Mesenchymal stem cell (in vitro differentiated cells and primary cell): ENCODE results near the gene SLC1A7.

Source experiments
- DNase-seq: peaks from one replicate; pipeline ENCODE4 v3.0.0-alpha.2; 2013
- H2AFZ ChIP-seq: one replicate; pipeline ENCODE4 v1.6.1; 2013; ENCODE audit warnings: low read depth, mild to moderate bottlenecking, control low read depth, inconsistent platforms, low read length, moderate library complexity
- H2AK5ac ChIP-seq: 2 replicates; pipeline ENCODE4 v1.6.1; 2013; ENCODE audit warnings: low read length, moderate library complexity, mild to moderate bottlenecking, inconsistent platforms; ENCODE audit not compliant: severe bottlenecking
- H2BK120ac ChIP-seq: one replicate; pipeline ENCODE4 v1.6.1; 2013; ENCODE audit warnings: low read depth, mild to moderate bottlenecking, inconsistent platforms, low read length, moderate library complexity
- H2BK12ac ChIP-seq, 2 experiments: one replicate each; pipeline ENCODE4 v1.6.1; 2013; ENCODE audit warnings: inconsistent platforms in 2 of 2, low read length in 2 of 2, mild to moderate bottlenecking in 2 of 2, moderate library complexity in 2 of 2, control low read depth in 1 of 2
- H2BK15ac ChIP-seq: one replicate; pipeline ENCODE4 v1.6.1; 2013; ENCODE audit warnings: mild to moderate bottlenecking, low read depth, inconsistent platforms; ENCODE audit not compliant: poor library complexity, severe bottlenecking
- H2BK5ac ChIP-seq: 2 replicates; pipeline ENCODE4 v1.6.1; 2013; ENCODE audit warnings: low read depth, mild to moderate bottlenecking, low read length, control low read depth, inconsistent platforms; ENCODE audit not compliant: poor library complexity, severe bottlenecking
- H3K14ac ChIP-seq, 2 experiments: one replicate each; pipeline ENCODE4 v1.6.1; 2013; ENCODE audit warnings: inconsistent platforms in 2 of 2, low read length in 2 of 2, control low read depth in 1 of 2, mild to moderate bottlenecking in 1 of 2, moderate library complexity in 1 of 2
- H3K18ac ChIP-seq, 2 experiments: one replicate each; pipeline ENCODE4 v1.6.1; 2013; ENCODE audit warnings: inconsistent platforms in 2 of 2, low read length in 2 of 2, control low read depth in 1 of 2, low read depth in 1 of 2, mild to moderate bottlenecking in 1 of 2
- H3K23ac ChIP-seq, 2 experiments: one replicate each; pipeline ENCODE4 v1.6.1; 2013; ENCODE audit warnings: inconsistent platforms in 2 of 2, low read length in 2 of 2, mild to moderate bottlenecking in 2 of 2, moderate library complexity in 2 of 2, control low read depth in 1 of 2
- H3K27ac ChIP-seq: 2 replicates; pipeline ENCODE4 v1.5.1; 2013; ENCODE audit warnings: mild to moderate bottlenecking, moderate library complexity, low read length, control low read depth, inconsistent platforms; ENCODE audit not compliant: poor library complexity, severe bottlenecking
- H3K27me3 ChIP-seq, 2 experiments: 2 replicates each; pipeline versions ENCODE4 v1.6.1 to v1.7.0; 2013; ENCODE audit warnings: low read length in 2 of 2, mild to moderate bottlenecking in 2 of 2, moderate library complexity in 2 of 2, control low read depth in 1 of 2, inconsistent platforms in 1 of 2; ENCODE audit not compliant: control insufficient read depth in 1 of 2, insufficient read depth in 1 of 2
- H3K36me3 ChIP-seq, 2 experiments: 2 replicates each; pipeline versions ENCODE4 v1.6.1 to v1.7.0; 2013; ENCODE audit warnings: low read length in 2 of 2, control low read depth in 1 of 2, inconsistent platforms in 1 of 2, low read depth in 1 of 2, mild to moderate bottlenecking in 1 of 2; ENCODE audit not compliant: insufficient read depth in 2 of 2, control insufficient read depth in 1 of 2
- H3K4ac ChIP-seq, 2 experiments: one replicate each; pipeline ENCODE4 v1.6.1; 2013; ENCODE audit warnings: inconsistent platforms in 2 of 2, low read length in 2 of 2, mild to moderate bottlenecking in 2 of 2, moderate library complexity in 2 of 2, control low read depth in 1 of 2, low read depth in 1 of 2
- H3K4me1 ChIP-seq: 2 replicates; pipeline ENCODE4 v1.6.1; 2013; ENCODE audit warnings: low read depth, low read length, control low read depth; ENCODE audit not compliant: control insufficient read depth, insufficient read depth
- H3K4me2 ChIP-seq: 2 replicates; pipeline ENCODE4 v1.6.1; 2013; ENCODE audit warnings: low read length, mild to moderate bottlenecking, inconsistent platforms; ENCODE audit not compliant: poor library complexity, severe bottlenecking
- H3K4me3 ChIP-seq, 2 experiments: 2 replicates each; pipeline versions ENCODE4 v1.5.1 to v1.7.0; 2013; ENCODE audit warnings: low read length in 2 of 2, mild to moderate bottlenecking in 2 of 2, control low read depth in 1 of 2, low read depth in 1 of 2; ENCODE audit not compliant: insufficient read depth in 1 of 2
- H3K79me1 ChIP-seq: replicated peaks from 2 replicates; pipeline ENCODE4 v1.6.1; 2013; ENCODE audit warnings: mild to moderate bottlenecking, control low read depth, low read length, inconsistent platforms; ENCODE audit not compliant: poor library complexity, severe bottlenecking
- H3K9ac ChIP-seq: 2 replicates; pipeline ENCODE4 v1.7.0; 2013; ENCODE audit warnings: mild to moderate bottlenecking, low read length, moderate library complexity
- H3K9me3 ChIP-seq: 2 replicates; pipeline ENCODE4 v1.7.0; 2013; ENCODE audit warnings: mild to moderate bottlenecking, low read length; ENCODE audit not compliant: control insufficient read depth
- H4K8ac ChIP-seq: one replicate; pipeline ENCODE4 v1.6.1; 2013; ENCODE audit warnings: inconsistent platforms, mild to moderate bottlenecking, low read length, moderate library complexity
- H4K91ac ChIP-seq: one replicate; pipeline ENCODE4 v1.6.1; 2013; ENCODE audit warnings: mild to moderate bottlenecking, low read length, inconsistent platforms
- WGBS: methylation state at CpG from one replicate; pipeline ENCODE4 v1.1.7; 2013; ENCODE audit warnings: mixed read lengths; 5-methylcytosine and 5-hydroxymethylcytosine counted together

Gene SLC1A7

GRCh38 chr1:53135735-53136114 is 6.7 kb downstream of the SLC1A7 start:
- Histone ChIP-seq H3K4me3 (no peak overlapping the region), H3K4me2 (no peak overlapping the region), H4K91ac (no peak overlapping the region), H3K9me3 (peaks cover 9% of the 10 kb centered on the region), H3K23ac (no peak overlapping the region), H2AFZ (no peak overlapping the region), H3K9ac (peak overlapping the region; percentile 51), H3K14ac (no peak overlapping the region), H2BK12ac (no peak overlapping the region), H4K8ac (no peak overlapping the region), H3K4ac (no peak overlapping the region), H2BK120ac (no peak overlapping the region), H3K36me3 (no peaks in the 10 kb centered on the region), H2BK5ac (no peak overlapping the region), H3K27ac (no peak overlapping the region), H2BK15ac (no peak overlapping the region), H3K18ac (no peak overlapping the region), H3K79me1 (no peaks in the 10 kb centered on the region), H2AK5ac (no peak overlapping the region), H3K27me3 (no peaks in the 10 kb centered on the region), H3K4me1 (peaks cover 6% of the 10 kb centered on the region)
- 65% methylated on average over 2 of the region's 4 CpGs for WGBS
- peak; percentile 59 for DNase-seq

GRCh38 chr1:53134961-53135734 is 7.3 kb downstream of the SLC1A7 start:
- H3K23ac ChIP-seq = no peak overlapping the region
- no peaks in the 10 kb centered on the region for H3K36me3 ChIP-seq
- no peak overlapping the region for H2AFZ ChIP-seq
- peak overlapping the region in 1 of 2 experiments; percentile 26 for H3K14ac ChIP-seq
- peaks cover 9% of the 10 kb centered on the region for H3K9me3 ChIP-seq
- peak overlapping the region; percentile 46 to 61 for H3K18ac ChIP-seq
- H4K91ac ChIP-seq = peak overlapping the region; percentile 60
- H2AK5ac ChIP-seq = no peak overlapping the region
- peaks cover 7% of the 10 kb centered on the region for H3K4me1 ChIP-seq
- H2BK12ac ChIP-seq = no peak overlapping the region
- WGBS = 91% methylated on average over 22 of the region's 23 CpGs
- no peak overlapping the region for H3K4me2 ChIP-seq
- no peak for DNase-seq
- H3K4ac ChIP-seq = peak overlapping the region; percentile 2 to 16
- H3K79me1 ChIP-seq = no peaks in the 10 kb centered on the region
- peak overlapping the region; percentile 51 for H3K9ac ChIP-seq
- no peak overlapping the region for H3K27ac ChIP-seq
- no peak overlapping the region for H3K4me3 ChIP-seq
- H2BK5ac ChIP-seq = no peak overlapping the region
- no peaks in the 10 kb centered on the region for H3K27me3 ChIP-seq
- no peak overlapping the region for H2BK15ac ChIP-seq
- H2BK120ac ChIP-seq = no peak overlapping the region
- H4K8ac ChIP-seq = no peak overlapping the region

- Histone ChIP-seq H2BK15ac (peak overlapping the region; percentile 34), H3K9me3 (peaks cover 9% of the 10 kb centered on the region), H2AK5ac (peak overlapping the region; percentile 28), H3K36me3 (no peaks in the 10 kb centered on the region), H3K27ac (no peak overlapping the region), H3K79me1 (no peaks in the 10 kb centered on the region), H3K23ac (no peak overlapping the region), H3K4me3 (no peak overlapping the region), H2AFZ (no peak overlapping the region), H3K4me2 (no peak overlapping the region), H2BK5ac (no peak overlapping the region), H4K91ac (no peak overlapping the region), H3K9ac (no peak overlapping the region), H3K18ac (peak overlapping the region in 1 of 2 experiments; percentile 38), H3K4ac (no peak overlapping the region), H2BK12ac (peak overlapping the region in 1 of 2 experiments; percentile 37), H3K4me1 (peaks cover 7% of the 10 kb centered on the region), H4K8ac (no peak overlapping the region), H2BK120ac (no peak overlapping the region), H3K14ac (no peak overlapping the region), H3K27me3 (no peaks in the 10 kb centered on the region)
- 99% methylated on average over 7 of the region's 7 CpGs for WGBS
- no peak for DNase-seq
Measured at GRCh38 chr1:53134042-53134485, 8.4 kb downstream of the SLC1A7 start.

GRCh38 chr1:53133261-53134041 is 9.0 kb downstream of the SLC1A7 start:
- Histone ChIP-seq H3K4ac (no peak overlapping the region), H3K14ac (no peak overlapping the region), H3K9ac (no peak overlapping the region), H3K27me3 (no peaks in the 10 kb centered on the region), H3K36me3 (no peaks in the 10 kb centered on the region), H3K4me1 (peaks cover 7% of the 10 kb centered on the region), H3K27ac (no peak overlapping the region), H3K4me3 (no peak overlapping the region), H4K8ac (no peak overlapping the region), H3K23ac (no peak overlapping the region), H2BK120ac (no peak overlapping the region), H3K4me2 (no peak overlapping the region), H2BK12ac (peak overlapping the region in 1 of 2 experiments; percentile 0), H2AFZ (no peak overlapping the region), H3K18ac (no peak overlapping the region), H4K91ac (peak overlapping the region; percentile 56), H2BK5ac (no peak overlapping the region), H3K9me3 (peaks cover 9% of the 10 kb centered on the region), H3K79me1 (no peaks in the 10 kb centered on the region), H2AK5ac (no peak overlapping the region), H2BK15ac (peak overlapping the region; percentile 34)
- WGBS = 94% methylated on average over 8 of the region's 9 CpGs
- no peak for DNase-seq
